Type B pancreatic cell (in vitro differentiated cells): ENCODE data around the gene SPATA33. TPM values are rescaled to one million over a fixed set of nuclear protein-coding genes. Genes with fewer than 3 reads are reported as not detected.

ENCODE experiments used
- DNase-seq: peaks from one replicate; pipeline ENCODE4 v3.0.0; 2021; ENCODE audit warnings: mixed read lengths; ENCODE audit not compliant: unreplicated experiment; ENCODE audit errors: extremely low spot score
- H3K27ac Mint-ChIP-seq: 2 replicates; pipeline ENCODE4 v1.8.0; 2021; ENCODE audit warnings: mild to moderate bottlenecking, mixed read lengths
- H3K27me3 Mint-ChIP-seq: 2 replicates; pipeline ENCODE4 v1.8.0; 2021; ENCODE audit warnings: mixed read lengths
- H3K36me3 Mint-ChIP-seq: 2 replicates; pipeline ENCODE4 v1.8.0; 2021; ENCODE audit warnings: mixed read lengths
- H3K4me1 Mint-ChIP-seq: one replicate; pipeline ENCODE4 v1.8.0; 2021; ENCODE audit warnings: mixed read lengths; ENCODE audit not compliant: unreplicated experiment
- H3K4me3 Mint-ChIP-seq: 2 replicates; pipeline ENCODE4 v1.8.0; 2021; ENCODE audit warnings: mild to moderate bottlenecking, mixed read lengths
- H3K9me3 Mint-ChIP-seq: 2 replicates; pipeline ENCODE4 v1.8.0; 2021; ENCODE audit warnings: mixed read lengths
- total RNA-seq: library from RNA; stranded (reverse); gene quantifications from 2 replicates; pipeline ENCODE4 v1.2.1, GENCODE V29; 2021; ENCODE audit warnings: low replicate concordance
- TF ChIP-seq, protein P1 (sequence below): fragments of 200-600 bp; sonication (generic); conservative IDR thresholded peaks from 2 replicates; pipeline ENCODE4 v1.5.0; 2021; ENCODE audit warnings: antibody characterized with exemption, mild to moderate bottlenecking

Gene SPATA33
- total RNA-seq, 1 donor from 2014 or later: 23.2 TPM

DNA sequence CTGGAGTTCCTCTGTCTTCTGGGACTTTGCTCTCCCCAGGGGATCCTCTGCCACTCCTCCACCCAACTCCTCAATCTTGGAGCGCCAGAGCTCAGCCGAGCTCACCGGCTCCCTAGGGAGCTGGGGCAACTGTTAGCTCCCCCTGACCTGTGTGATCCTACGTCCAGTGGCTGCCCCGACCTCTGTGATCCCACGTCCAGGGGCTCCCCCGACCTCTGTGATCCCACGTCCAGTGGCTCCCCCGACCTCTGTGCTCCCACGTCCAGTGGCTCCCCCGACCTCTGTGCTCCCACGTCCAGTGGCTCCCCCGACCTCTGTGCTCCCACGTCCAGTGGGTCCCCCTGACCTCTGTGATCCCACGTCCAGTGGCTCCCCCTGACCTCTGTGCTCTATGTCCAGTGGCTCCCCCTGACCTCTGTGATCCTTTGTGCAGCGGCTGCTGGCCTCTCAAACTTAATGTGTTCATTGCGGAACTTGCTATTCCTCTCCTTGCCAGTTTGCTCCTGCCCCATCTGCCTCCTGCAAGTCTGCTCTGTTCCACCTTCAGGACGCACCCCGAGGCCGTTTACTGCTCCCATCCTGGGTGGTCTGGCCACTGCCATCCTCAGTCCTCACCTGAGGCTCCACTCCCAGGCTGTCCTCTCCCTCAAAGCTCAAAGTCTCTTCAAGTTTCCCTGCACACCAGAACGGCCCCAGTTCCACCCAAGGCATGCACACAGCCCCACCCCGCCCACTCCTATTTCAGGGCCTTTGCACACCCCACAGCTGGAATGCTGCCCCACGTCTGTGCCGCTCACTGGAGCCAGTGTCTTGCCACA lies 60.3 kb downstream of the SPATA33 start:
- peak overlapping the region; percentile 83 for H3K27ac Mint-ChIP-seq
- no peaks in the 10 kb centered on the region for H3K9me3 Mint-ChIP-seq
- peak overlapping the region; percentile 62 for H3K4me3 Mint-ChIP-seq
- DNase-seq: no peak
- peaks cover 17% of the 10 kb centered on the region for H3K4me1 Mint-ChIP-seq
- H3K27me3 Mint-ChIP-seq: no peaks in the 10 kb centered on the region
- TF ChIP-seq, protein P1, sequence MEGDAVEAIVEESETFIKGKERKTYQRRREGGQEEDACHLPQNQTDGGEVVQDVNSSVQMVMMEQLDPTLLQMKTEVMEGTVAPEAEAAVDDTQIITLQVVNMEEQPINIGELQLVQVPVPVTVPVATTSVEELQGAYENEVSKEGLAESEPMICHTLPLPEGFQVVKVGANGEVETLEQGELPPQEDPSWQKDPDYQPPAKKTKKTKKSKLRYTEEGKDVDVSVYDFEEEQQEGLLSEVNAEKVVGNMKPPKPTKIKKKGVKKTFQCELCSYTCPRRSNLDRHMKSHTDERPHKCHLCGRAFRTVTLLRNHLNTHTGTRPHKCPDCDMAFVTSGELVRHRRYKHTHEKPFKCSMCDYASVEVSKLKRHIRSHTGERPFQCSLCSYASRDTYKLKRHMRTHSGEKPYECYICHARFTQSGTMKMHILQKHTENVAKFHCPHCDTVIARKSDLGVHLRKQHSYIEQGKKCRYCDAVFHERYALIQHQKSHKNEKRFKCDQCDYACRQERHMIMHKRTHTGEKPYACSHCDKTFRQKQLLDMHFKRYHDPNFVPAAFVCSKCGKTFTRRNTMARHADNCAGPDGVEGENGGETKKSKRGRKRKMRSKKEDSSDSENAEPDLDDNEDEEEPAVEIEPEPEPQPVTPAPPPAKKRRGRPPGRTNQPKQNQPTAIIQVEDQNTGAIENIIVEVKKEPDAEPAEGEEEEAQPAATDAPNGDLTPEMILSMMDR: no peak
- H3K36me3 Mint-ChIP-seq: peaks cover 6% of the 10 kb centered on the region

Other genes with a start within 250 kb of the SPATA33 start
- gene ANKRD11, start 167.3 kb upstream of the SPATA33 start, total RNA-seq: 153 and 155 TPM in 2 replicates
- gene SPG7, start 149.4 kb upstream of the SPATA33 start, total RNA-seq: 120 and 129 TPM in 2 replicates
- gene RPL13, start 97.2 kb upstream of the SPATA33 start, total RNA-seq: 2,449 and 2,557 TPM in 2 replicates
- gene CPNE7, start 82.1 kb upstream of the SPATA33 start, total RNA-seq: 1.6 and 6.5 TPM in 2 replicates
- 13.4 and 16.7 TPM in 2 replicates for gene DPEP1, start 44.2 kb upstream of the SPATA33 start, total RNA-seq
- 93.4 and 104 TPM in 2 replicates for gene CHMP1A, start 128 bp upstream of the SPATA33 start, total RNA-seq
- gene CDK10, start 28.9 kb downstream of the SPATA33 start, total RNA-seq: 104 and 132 TPM in 2 replicates
- 12.6 and 18.5 TPM in 2 replicates for gene SPATA2L, start 43.9 kb downstream of the SPATA33 start, total RNA-seq
- gene VPS9D1, start 63.1 kb downstream of the SPATA33 start, total RNA-seq: 16.4 and 17.3 TPM in 2 replicates
- gene ZNF276, start 63.7 kb downstream of the SPATA33 start, total RNA-seq: 21.1 and 28.0 TPM in 2 replicates
- 21.9 and 73.3 TPM in 2 replicates for gene FANCA, start 158.8 kb downstream of the SPATA33 start, total RNA-seq
- 17.1 and 18.6 TPM in 2 replicates for gene SPIRE2, start 170.6 kb downstream of the SPATA33 start, total RNA-seq
- gene TCF25, start 215.8 kb downstream of the SPATA33 start, total RNA-seq: 170 and 184 TPM in 2 replicates